ENCODE results near the gene SYT6. TPM values are rescaled to one million over a fixed set of nuclear protein-coding genes. Genes with fewer than 3 reads are reported as not detected.

Gene SYT6
- total RNA-seq, 1 experiment from 2014 or later: 77.2 TPM

GRCh38 chr1:114104949-114105348, 48.7 kb downstream of the SYT6 start:
- H3K4ac ChIP-seq (ENCODE audit: low read depth, low read length): no peak overlapping the region
- TF ChIP-seq CTCF (conservative IDR thresholded peaks at IDR 0.05): no peak; the same call in 2 of the 3 replicates
- H2BK5ac ChIP-seq (ENCODE audit: insufficient read length, low read length): no peak overlapping the region
- no peak overlapping the region for H2BK12ac ChIP-seq (ENCODE audit: insufficient read length, low read depth, low read length)
- no peak overlapping the region for H3K4me2 ChIP-seq (ENCODE audit: insufficient read depth, insufficient read length, low read length)
- H4K8ac ChIP-seq (replicated peaks; ENCODE audit: insufficient read length, low read depth, low read length): no peak overlapping the region
- no peak overlapping the region for H3K56ac ChIP-seq (ENCODE audit: insufficient read length, low read depth, low read length)
- H3K23ac ChIP-seq (ENCODE audit: insufficient read length, low read depth, low read length): no peak overlapping the region
- no peaks in the 10 kb centered on the region for H3K79me1 ChIP-seq (ENCODE audit: insufficient read depth, low read depth, low read length, poor library complexity, severe bottlenecking)
- no peak overlapping the region for H2BK15ac ChIP-seq (ENCODE audit: low read depth, low read length)
- no peak overlapping the region; a peak in 1 of 5 replicates for H3K4me3 Mint-ChIP-seq
- H3K9me3 ChIP-seq (ENCODE audit: control insufficient read depth, low read depth, low read length): no peaks in the 10 kb centered on the region
- no peak overlapping the region for H2AFZ ChIP-seq (ENCODE audit: low read length)
- WGBS (ENCODE audit: extremely low coverage, insufficient read length, low lambda C conversion rate): no CpG with 5 or more reads among the region's 3 CpGs
- H3K14ac ChIP-seq (ENCODE audit: insufficient read depth, low read length): no peak overlapping the region
- H2BK120ac ChIP-seq (ENCODE audit: low read depth, low read length, poor library complexity, severe bottlenecking): no peak overlapping the region
- no peak overlapping the region for H4K91ac ChIP-seq (ENCODE audit: insufficient read length, low read depth, low read length)
- H2AK5ac ChIP-seq (ENCODE audit: insufficient read length, low read length): no peak overlapping the region
- no peak overlapping the region for H3K9ac ChIP-seq (ENCODE audit: extremely low read depth, insufficient read length, low read length)
- no peak overlapping the region for H3K18ac ChIP-seq (ENCODE audit: insufficient read length, low read depth, low read length)
- no peak overlapping the region for H3K27ac ChIP-seq (ENCODE audit: insufficient read length, low read depth, low read length)
- H4K5ac ChIP-seq (ENCODE audit: insufficient read length, low read depth, low read length): no peak overlapping the region
- H3K27me3 ChIP-seq (ENCODE audit: insufficient read depth, low read length): no peaks in the 10 kb centered on the region
- H3K4me1 ChIP-seq (ENCODE audit: insufficient read depth, low read length): peaks cover 5% of the 10 kb centered on the region; the same call in 1 of the 2 replicates
- H3K79me2 ChIP-seq (ENCODE audit: insufficient read depth, low read length): no peaks in the 10 kb centered on the region
- H3K9me3 Mint-ChIP-seq: no peaks in the 10 kb centered on the region
- H4K20me1 ChIP-seq (ENCODE audit: control insufficient read depth, insufficient read depth, insufficient read length): no peaks in the 10 kb centered on the region
- no peaks in the 10 kb centered on the region for H3K23me2 ChIP-seq (ENCODE audit: insufficient read length, low read depth, low read length, poor library complexity, severe bottlenecking)
- H2BK20ac ChIP-seq (ENCODE audit: low read depth, low read length, poor library complexity, severe bottlenecking): no peak overlapping the region
- H3T11ph ChIP-seq (ENCODE audit: low read length): no peak overlapping the region
- H3K4me1 Mint-ChIP-seq: peaks cover 43 to 44% of the 10 kb centered on the region in 2 experiments
- peaks cover 27 to 90% (median 85%) of the 10 kb centered on the region in 3 experiments for H3K36me3 Mint-ChIP-seq (ENCODE audit: insufficient read depth in 1 of 3, low read depth in 3 of 3)
- H3K27ac Mint-ChIP-seq: peak overlapping the region in 2 of 3 experiments; percentile 8 to 18; a peak in 1 of 7 replicates
- no peak for DNase-seq
- H3K27me3 Mint-ChIP-seq (ENCODE audit: low read depth): peaks cover 3% of the 10 kb centered on the region; the same call in 1 of the 2 replicates
